Osteoblast (primary cell): Measurements from ENCODE around the gene LYST. TPM values are rescaled to one million over a fixed set of nuclear protein-coding genes. Genes with fewer than 3 reads are reported as not detected.

Experiments used
- DNase-seq: peaks from one replicate; pipeline ENCODE4 v3.0.0; 2011; ENCODE audit warnings: low spot score, mixed read lengths; ENCODE audit not compliant: insufficient read length; ENCODE audit errors: missing footprints
- H2AFZ ChIP-seq: 2 replicates; pipeline ENCODE4 v1.6.0; 2011; ENCODE audit warnings: mild to moderate bottlenecking, low read length
- H3K27ac ChIP-seq: 2 replicates; pipeline ENCODE4 v1.5.1; 2011; ENCODE audit warnings: mild to moderate bottlenecking, low read depth, low read length, moderate library complexity
- H3K27me3 ChIP-seq: 2 replicates; pipeline ENCODE4 v1.6.0; 2012; ENCODE audit warnings: mild to moderate bottlenecking, control low read depth, inconsistent platforms, low read length, moderate library complexity; ENCODE audit not compliant: insufficient read depth
- H3K36me3 ChIP-seq: 2 replicates; pipeline ENCODE4 v1.5.1; 2011; ENCODE audit warnings: mild to moderate bottlenecking, low read length, control low read depth, moderate library complexity; ENCODE audit not compliant: insufficient read depth
- H3K4me1 ChIP-seq: 2 replicates; pipeline ENCODE4 v1.5.1; 2011; ENCODE audit warnings: mild to moderate bottlenecking, low read length, control low read depth, moderate library complexity; ENCODE audit not compliant: insufficient read depth
- H3K4me2 ChIP-seq: 2 replicates; pipeline ENCODE4 v1.6.0; 2011; ENCODE audit warnings: mild to moderate bottlenecking, low read length; ENCODE audit not compliant: insufficient read depth
- H3K4me3 ChIP-seq: fragments of 200-600 bp; sonication (generic); 3 replicates; pipeline ENCODE4 v1.5.1; 2012; ENCODE audit warnings: mild to moderate bottlenecking, low read length, inconsistent platforms; ENCODE audit not compliant: insufficient read depth
- H3K79me2 ChIP-seq: 2 replicates; pipeline ENCODE4 v1.6.0; 2012; ENCODE audit warnings: mild to moderate bottlenecking, low read length, control low read depth, inconsistent platforms; ENCODE audit not compliant: insufficient read depth
- H3K9me3 ChIP-seq: 2 replicates; pipeline ENCODE4 v1.5.1; 2011; ENCODE audit warnings: low read depth, low read length, control low read depth
- H4K20me1 ChIP-seq: 2 replicates; pipeline ENCODE4 v1.6.0; 2012; ENCODE audit warnings: mild to moderate bottlenecking, low read length, control low read depth; ENCODE audit not compliant: insufficient read depth
- CTCF ChIP-seq: IDR thresholded peaks from 2 replicates; pipeline ENCODE4 v1.5.1; 2011; ENCODE audit warnings: mild to moderate bottlenecking, low read depth, low read length, moderate library complexity; ENCODE audit errors: extremely low read depth
- total RNA-seq: library from RNA; depleted of rRNA; stranded (reverse); fragments of >200 nt; gene quantifications from 2 replicates; pipeline ENCODE4 v1.2.3, GENCODE V29; 2012

LYST gene
- total RNA-seq, 1 donor = 63.0 TPM

GRCh38 chr1:235892202-235892601, 25.5 kb upstream of the LYST start:
- no peak overlapping the region for H2AFZ ChIP-seq
- no peak for DNase-seq
- H3K4me3 ChIP-seq = no peak overlapping the region
- H3K27ac ChIP-seq = no peak overlapping the region
- no peaks in the 10 kb centered on the region for H3K79me2 ChIP-seq
- H3K4me2 ChIP-seq = no peak overlapping the region
- no peaks in the 10 kb centered on the region for H3K27me3 ChIP-seq
- H3K9me3 ChIP-seq = no peaks in the 10 kb centered on the region
- no peaks in the 10 kb centered on the region for H3K4me1 ChIP-seq
- TF ChIP-seq CTCF = no peak
- no peaks in the 10 kb centered on the region for H4K20me1 ChIP-seq
- no peaks in the 10 kb centered on the region for H3K36me3 ChIP-seq

GRCh38 chr1:235888119-235888643, 21.5 kb upstream of the LYST start:
- Histone ChIP-seq H3K27ac (no peak overlapping the region), H3K4me1 (peaks cover 4% of the 10 kb centered on the region), H3K79me2 (no peaks in the 10 kb centered on the region), H3K36me3 (no peaks in the 10 kb centered on the region), H3K4me2 (no peak overlapping the region), H4K20me1 (no peaks in the 10 kb centered on the region), H2AFZ (no peak overlapping the region), H3K9me3 (no peaks in the 10 kb centered on the region), H3K27me3 (no peaks in the 10 kb centered on the region), H3K4me3 (no peak overlapping the region)
- no peak for TF ChIP-seq CTCF
- DNase-seq = no peak

- no peaks in the 10 kb centered on the region for H3K79me2 ChIP-seq
- no peak overlapping the region for H3K4me3 ChIP-seq
- no peak overlapping the region for H3K27ac ChIP-seq
- H2AFZ ChIP-seq = no peak overlapping the region
- H3K27me3 ChIP-seq = no peaks in the 10 kb centered on the region
- H3K4me2 ChIP-seq = no peak overlapping the region
- no peaks in the 10 kb centered on the region for H3K36me3 ChIP-seq
- DNase-seq = no peak
- H4K20me1 ChIP-seq = no peaks in the 10 kb centered on the region
- TF ChIP-seq CTCF = no peak
- no peaks in the 10 kb centered on the region for H3K9me3 ChIP-seq
- H3K4me1 ChIP-seq = peaks cover 9% of the 10 kb centered on the region
Measured at GRCh38 chr1:235887676-235888075, 21.0 kb upstream of the LYST start.

GRCh38 chr1:235885655-235886262, 19.1 kb upstream of the LYST start:
- DNase-seq = no peak

More at GRCh38 chr1:235885655-235886262, 19.1 kb upstream of the LYST start:
- Histone ChIP-seq H3K79me2 (no peaks in the 10 kb centered on the region), H2AFZ (no peak overlapping the region), H3K4me3 (no peak overlapping the region), H3K4me2 (no peak overlapping the region), H4K20me1 (no peaks in the 10 kb centered on the region), H3K36me3 (no peaks in the 10 kb centered on the region), H3K4me1 (peaks cover 13% of the 10 kb centered on the region), H3K27ac (no peak overlapping the region), H3K9me3 (no peaks in the 10 kb centered on the region), H3K27me3 (no peaks in the 10 kb centered on the region)
- no peak for TF ChIP-seq CTCF
